GM21381 (cell line): Measurements from ENCODE around the gene PLXDC2.
"Not testable (repeated sequence)": the region's sequence is repeated elsewhere in the genome, so short reads cannot be mapped to it uniquely, and the experiment has no call there.

ENCODE experiments used
- ATAC-seq: cut with Tn5 transposase; IDR thresholded peaks from one replicate; pipeline ENCODE4 v1.9.1; 2021; ENCODE audit warnings: mild to moderate bottlenecking, moderate library complexity; ENCODE audit not compliant: unreplicated experiment

Gene PLXDC2

DNA sequence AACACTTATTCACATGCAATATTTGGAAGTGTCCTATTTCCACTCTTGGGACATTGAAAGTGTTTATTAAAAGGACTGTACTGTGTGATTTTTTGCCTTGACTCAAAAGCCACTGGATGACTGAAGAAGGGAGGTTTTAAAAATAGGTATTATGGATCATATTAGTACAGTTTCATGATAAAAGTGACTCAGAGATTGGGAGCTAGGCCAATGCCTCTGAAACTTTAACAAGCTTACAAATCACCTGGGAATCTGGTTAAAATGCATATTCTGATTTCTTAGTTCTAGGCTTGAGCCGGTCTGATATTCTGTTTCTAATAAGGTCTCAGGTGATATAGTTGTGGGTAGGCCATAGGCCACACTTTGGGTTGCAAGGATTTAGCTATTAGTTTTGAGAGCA, 191.2 kb downstream of the PLXDC2 start:
- ATAC-seq, result no peak

DNA sequence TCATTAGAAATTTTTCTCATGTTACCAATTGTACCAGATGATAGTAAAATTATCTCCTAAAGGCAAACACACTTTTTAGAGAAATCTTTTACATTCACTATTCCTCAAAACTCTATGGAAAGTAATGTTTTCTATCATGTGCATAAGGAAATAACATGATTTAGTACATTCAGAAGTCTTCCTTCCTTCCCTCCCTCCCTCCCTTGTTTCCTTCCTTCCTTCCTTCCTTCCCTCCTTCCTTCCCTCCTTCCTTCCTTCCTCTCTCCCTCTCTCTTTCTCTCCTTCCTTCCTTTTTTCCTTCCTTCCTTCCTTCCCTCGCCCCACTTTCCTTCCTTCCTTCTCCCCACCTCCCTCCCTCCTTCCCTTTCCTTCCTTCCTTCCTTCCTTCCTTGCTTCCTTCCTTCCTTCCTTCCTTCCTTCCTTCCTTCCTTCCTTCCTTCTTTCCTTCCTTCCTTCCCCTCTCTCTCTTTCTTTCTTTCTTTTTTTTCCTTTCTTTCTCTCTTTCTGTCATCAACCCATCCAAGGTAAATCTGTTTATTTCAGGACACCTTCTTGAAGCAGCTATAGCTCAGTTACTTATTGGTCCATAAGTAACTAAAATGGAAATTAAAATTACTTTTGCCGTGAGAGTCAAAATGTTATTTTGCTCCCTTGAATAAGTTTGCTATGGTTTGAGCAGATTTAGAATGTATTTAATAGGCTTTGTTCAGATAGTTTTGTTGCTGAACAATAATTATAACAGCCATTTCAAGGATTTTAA, 197.9 kb downstream of the PLXDC2 start:
- no peak for ATAC-seq

DNA sequence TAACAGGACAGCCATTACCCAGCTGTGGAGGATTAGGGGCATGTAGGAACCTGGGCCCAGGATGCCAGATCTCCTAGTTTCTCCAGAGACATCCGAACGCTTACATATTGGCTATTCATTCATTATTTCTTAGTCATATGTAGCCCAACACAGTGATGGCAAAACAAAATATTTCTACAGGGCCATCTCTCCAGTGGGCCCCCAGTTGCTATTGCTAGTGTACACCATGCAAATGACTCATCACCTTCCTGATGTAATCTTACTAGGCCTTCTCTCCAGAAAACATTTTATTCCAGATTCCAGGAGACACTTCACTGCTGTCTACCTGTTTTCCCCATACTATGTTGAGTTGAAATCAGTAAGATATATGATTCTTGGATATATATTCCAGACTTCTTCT, 201.7 kb downstream of the PLXDC2 start:
- ATAC-seq, result no peak

DNA sequence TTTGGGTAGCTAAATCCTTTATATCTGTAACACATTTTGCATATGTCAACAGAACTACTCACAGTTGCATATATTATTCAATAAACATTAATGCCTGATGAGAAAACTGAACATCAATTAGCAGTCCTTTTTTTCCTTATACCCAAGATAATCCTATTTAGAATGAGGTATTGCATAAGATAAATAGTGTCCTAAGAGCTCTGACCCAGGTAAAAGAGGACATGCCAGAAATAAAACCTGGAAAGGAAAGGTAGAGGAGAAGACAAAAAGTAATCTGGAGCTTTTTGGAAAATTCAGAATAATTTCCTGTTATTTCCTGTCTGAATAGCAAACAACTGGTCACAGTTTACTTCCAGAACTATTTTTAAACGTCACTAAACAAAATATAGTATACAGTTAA, 204.4 kb downstream of the PLXDC2 start:
- no peak for ATAC-seq

DNA sequence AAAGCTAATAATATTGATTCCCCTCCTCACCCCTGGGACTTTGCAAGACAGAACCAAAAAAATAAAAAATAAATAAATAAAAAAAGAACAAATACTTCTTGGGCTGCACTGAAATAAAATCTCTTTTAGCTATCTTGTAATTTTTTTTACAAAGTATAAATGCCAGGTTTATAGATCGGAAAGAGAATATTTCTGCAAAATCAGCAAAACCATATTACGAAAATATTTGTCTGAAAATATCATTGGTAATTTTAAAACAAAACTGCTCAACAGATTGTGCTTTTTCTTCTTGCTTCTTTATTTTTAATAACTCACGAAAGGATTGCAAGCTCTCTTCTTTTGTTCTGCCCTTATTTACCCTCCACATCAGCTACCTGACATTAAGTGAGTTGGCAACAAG, 213.3 kb downstream of the PLXDC2 start:
- ATAC-seq, result no peak

DNA sequence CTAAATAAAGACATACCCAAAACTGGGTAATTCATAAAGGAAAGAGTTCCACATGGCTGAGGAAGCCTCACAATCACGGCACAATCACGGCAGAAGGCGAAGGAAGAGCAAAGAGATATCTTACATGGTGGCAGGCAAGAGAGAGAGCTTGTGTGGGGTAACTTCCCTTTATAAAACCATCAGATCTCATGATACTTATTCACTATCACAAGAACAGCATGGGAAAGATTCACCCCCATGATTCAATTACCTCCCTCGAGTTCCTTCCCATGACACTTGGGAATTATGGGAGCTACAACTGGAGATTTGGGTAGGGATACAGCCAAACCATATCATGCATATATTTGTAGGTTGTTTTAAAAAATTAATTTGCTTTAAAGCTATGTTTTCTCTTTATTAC, 217.2 kb downstream of the PLXDC2 start:
- no peak for ATAC-seq

DNA sequence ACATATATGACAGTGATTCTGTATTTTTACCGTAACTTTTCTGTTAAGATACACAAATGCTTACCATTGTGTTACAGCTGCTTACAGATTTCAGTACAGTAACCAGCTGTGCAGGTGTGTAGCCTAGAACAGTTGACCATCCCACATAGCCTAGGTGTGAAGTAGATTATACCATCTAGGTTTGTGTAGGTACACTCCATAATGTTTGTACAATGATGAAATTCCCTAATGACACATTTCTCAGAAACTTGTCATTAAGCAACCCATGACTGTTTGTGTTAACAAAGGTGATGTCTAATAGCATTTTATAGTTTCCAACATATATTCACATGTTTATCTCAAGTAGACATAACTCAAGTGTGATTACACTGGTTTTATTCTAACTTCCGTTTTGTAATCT, 218.5 kb downstream of the PLXDC2 start:
- no peak for ATAC-seq

DNA sequence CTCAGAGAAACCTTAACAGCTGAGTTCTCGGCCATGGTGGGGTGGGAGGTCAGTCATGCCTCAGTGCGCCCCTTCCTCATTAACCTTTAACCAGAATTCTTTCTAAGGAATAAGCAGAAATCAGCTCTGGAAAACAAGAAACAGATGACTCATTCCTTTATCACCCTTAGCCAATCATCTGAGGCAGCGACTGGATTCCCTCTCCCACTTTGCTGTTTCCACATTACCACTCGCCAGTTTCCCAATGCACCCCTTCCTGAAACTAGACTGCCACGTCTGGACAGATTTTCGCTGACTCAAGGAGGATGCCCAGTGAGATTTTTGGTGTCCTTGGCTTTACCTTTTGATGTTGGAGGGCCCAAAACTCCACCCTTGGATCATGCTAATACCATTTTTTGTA, 223.8 kb downstream of the PLXDC2 start:
- ATAC-seq, result no peak

DNA sequence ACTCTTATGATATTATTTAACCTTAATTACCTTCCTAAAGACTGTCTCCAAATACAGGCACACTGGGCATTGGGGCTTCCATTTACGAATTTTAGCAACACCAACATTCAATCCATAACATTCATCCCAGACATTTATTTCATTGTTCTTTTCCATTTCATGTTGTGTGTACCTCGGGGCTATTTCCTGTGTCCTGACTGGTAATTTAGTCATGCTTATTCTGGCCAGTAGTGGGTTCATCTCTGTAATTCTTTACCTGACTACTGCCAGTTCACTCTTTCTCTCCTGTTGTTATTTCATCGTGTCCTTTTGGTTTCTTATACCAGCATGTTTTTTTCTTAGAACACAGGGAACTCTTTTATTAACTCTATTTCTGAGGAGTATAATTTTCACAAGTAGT, 225.7 kb downstream of the PLXDC2 start:
- ATAC-seq, result no peak

DNA sequence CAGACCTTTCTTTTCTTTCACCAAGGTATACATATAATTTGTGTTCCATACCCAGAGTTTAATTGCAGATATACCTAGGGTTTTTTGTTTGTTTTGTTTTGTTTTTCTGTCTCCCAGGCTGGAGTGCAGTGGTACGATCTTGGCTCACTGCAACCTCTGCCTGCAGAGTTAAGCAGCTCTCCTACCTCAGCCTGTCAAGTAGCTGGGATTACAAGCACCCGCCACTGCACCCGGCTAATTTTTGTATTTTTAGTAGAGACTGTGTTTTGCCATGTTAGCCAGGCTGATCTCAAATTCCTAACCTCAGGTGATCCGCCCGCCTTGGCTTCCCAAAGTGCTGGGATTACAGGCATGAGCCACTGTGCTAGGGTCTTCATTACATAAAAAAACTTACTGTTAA, 228.9 kb downstream of the PLXDC2 start:
- ATAC-seq, result not testable (repeated sequence)

DNA sequence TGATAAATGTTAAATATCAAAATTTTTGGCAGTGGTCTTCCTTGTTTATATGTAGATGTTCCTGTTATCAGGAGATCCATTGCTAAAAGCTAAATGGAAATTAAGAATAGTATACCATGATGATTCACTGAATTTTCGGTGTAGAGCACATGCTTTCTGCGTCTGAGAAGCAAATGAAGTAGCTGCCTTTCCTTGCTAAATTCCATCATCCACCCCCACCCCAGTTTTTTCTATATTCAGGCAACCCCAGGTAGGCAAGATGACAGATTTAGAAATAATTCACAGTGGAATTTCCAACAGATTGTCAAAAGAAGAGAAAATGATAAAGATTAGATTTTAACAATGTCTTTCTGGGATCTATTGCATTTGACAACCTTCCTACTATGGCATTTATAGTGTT, 231.9 kb downstream of the PLXDC2 start:
- ATAC-seq, result no peak

DNA sequence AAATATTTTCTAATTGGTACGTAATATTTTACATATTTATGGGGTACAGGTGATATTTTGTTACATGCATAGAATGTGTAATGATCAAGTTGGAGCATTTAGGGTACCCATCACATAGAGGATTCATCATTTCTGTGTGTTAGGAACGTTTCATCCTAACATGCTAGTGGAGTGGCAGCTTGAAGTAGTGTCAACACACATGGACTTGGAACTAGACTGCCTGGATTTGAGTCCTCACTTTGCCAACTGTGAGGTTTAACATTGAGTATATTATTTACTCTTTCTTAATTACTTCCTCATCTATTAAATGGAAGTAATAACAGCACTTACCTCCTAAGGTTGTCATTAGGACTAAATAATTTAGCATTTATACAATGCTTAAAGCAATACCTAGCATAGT, 241.9 kb downstream of the PLXDC2 start:
- ATAC-seq, result no peak

DNA sequence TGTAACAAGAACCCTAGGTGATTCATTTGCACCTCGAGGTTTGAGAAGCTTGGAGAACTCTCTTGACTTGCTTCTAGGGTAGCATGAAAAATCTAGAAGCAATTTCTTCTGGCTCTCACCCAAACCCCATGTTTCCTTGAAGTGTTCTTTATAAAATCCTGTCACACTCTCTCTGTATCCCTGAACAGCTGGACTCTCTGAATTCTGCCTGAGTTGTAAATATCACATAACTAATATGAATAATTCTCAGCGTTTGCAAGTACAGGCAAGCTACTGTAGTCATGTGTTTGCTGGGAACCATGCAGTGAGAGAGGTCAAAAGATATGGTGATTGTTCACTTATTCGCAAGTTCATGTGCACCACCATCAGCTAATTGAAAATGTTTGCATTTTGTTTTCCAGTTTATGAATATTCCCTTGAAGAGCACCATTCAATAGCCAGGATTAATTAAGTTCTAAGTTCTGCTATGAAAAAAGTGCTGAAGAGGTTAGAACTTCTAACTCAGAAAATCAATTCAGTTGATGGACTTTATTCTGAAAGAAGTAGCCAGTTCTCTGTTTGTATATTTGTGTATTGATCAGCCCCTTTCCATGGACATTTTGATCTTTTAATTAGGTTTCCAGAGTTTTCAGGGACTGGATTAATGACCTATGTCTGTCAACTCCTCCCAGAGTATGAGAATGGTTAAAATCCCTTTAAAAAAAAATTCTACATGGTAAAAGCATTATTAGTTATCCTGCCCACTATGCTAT, 243.0 kb downstream of the PLXDC2 start:
- no peak for ATAC-seq

DNA sequence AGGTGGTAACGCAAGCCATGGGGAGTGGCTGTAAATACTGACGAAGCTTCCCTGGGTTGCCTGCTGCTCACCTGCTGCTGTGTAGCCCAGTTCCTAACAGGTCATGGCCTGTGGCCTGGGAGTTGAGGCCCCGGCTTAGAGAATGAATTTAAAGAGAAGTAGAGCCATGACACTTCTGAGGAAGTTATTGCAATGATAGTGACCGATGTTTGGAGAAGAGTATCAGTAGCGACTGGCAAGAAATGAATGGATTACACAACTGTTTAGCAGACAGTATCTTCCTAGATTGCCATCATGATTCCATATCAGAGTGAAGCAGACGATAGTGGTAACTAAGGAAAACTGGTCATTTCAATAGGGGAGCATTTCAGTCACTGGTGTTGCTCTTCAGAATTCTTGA, 249.6 kb downstream of the PLXDC2 start:
- ATAC-seq, result no peak

DNA sequence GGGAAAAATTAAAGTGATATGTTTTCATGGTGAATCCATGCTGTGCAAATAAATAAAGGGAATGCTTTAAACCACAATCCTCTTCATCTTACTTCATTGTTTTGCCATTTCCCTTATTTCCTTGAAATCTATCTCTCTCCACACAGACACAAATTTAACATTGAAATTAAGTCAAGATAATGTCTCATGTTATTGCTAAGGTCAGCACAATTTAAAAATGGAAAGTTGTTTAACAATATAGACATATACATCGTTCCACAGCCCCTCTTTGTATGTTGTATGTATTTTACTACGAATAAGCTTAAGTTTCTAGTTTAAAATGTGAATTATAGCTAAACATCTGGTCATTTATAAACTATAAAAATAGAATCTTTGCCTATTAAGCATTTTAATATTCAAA, 256.9 kb downstream of the PLXDC2 start:
- ATAC-seq, result no peak

DNA sequence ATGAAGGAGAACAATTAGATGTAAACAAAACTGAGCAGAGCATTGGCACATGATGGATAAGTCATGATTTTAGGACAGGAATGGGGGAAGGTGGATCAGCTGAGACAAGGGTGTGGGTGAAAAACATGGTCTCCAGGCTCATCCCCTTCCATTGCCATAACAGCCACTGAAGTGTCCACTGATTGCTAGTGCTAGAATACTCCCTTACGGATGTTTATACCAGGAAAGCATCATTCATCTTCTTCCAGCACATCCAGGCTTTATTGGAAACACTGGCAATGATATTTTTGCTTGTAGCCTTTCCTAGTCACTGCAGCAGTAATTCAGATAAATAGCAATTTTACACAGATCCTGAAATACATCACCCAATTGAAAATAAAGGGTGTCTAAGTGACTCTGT, 259.5 kb downstream of the PLXDC2 start:
- ATAC-seq, result no peak

DNA sequence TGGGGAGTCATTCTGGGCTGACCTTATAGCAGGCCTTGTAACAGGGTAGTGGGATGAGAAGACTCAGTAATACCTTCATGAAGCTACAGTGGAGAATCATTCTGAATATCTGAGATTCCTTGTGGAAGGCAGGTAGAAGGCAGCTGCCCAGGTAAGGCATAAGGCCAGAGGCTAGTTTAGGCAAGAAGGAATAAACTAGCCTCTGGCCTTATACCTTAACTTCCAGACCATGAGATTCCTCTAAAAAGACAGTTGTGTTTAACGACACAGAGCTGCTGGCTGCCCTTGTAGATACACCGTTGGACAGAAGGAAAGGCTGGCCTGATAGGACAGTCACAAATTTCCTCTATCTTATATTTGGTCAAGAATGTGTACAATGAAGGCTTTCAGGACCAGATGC, 268.2 kb downstream of the PLXDC2 start:
- no peak for ATAC-seq

DNA sequence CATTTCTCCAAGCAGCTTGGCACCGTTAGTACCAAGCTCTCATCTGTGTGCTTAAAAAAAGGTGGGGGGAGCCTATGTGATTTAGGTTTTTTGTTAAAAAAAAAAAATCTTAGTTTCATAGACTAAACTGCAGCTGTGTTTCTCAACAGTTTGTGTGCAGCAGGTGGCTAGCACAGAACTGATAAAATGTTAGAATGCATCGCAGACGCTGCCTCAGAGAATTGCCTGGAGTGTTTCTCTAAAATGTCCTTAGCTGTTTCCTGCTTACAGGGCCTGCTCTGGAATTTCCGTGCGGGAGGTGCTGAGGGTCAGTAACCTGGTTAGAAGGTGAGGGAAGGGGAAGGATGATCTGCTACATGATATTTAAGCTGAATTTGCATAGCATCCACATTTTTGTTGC, 268.9 kb downstream of the PLXDC2 start:
- ATAC-seq, result no peak

DNA sequence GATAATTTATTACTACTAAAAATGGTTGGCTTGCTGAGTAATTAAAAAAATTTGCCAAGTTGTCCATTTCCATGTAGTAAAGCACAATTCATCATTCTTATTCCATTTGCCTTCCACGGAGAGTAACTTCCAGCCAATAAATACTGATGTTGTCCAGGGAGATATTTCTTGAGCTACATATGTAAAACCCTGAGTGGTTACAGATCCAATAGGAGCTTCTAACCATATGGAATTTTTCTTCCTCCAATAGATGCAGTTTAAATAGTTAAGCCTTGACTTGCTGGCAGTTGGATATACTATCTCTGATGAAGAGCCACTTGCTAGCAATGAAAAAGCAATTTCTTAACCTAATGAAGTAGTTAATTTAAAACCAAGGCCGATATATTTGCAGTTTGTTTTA, 271.1 kb downstream of the PLXDC2 start:
- no peak for ATAC-seq

DNA sequence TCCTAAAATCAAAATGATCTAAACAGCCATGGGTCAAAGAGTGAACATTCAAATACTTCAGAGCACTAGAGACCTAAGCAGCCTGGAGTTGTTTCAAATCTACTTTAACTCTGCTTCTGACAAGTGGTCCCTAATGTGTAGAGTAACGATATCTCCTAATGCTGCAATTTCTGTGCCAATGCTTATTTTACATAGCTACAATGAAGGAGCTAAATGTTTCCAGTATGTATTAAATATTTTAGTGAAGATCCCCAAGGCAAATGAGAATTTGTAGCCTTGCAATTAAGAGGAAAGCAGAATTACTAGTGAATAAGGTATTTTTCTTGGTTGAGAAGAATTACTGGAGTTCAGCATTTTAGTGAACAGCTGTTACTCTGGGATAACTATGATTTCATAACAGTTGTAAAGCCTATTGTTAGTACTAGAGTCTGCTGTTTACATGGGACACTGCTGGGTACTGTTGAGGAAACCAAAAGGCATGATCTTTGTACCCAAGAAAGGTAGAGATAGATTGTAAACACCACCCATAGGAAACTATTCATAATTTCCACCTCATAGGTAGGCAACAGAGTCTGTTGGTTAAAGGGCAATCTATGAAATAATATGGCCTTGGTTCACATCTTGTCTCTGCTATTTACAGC, 271.9 kb downstream of the PLXDC2 start:
- no peak for ATAC-seq

DNA sequence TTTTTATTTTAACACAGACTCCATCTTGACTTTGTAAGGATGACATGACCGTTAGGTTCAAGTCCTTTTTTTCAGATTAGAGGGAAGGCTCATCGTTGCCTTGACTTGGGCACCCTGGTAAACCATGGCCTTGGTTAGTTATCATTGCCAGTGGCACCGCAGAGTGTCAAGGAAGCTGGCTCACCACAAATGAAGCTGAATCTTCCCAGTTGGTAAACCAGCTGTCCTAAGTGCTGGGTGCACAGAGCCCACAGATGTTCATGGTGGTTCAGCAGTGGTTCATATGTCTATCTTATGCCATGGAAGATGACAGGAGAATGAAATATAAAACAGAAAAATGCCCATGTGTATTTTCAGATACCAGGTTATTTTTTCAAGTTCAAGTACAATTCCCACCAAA, 273.6 kb downstream of the PLXDC2 start:
- ATAC-seq, result no peak

DNA sequence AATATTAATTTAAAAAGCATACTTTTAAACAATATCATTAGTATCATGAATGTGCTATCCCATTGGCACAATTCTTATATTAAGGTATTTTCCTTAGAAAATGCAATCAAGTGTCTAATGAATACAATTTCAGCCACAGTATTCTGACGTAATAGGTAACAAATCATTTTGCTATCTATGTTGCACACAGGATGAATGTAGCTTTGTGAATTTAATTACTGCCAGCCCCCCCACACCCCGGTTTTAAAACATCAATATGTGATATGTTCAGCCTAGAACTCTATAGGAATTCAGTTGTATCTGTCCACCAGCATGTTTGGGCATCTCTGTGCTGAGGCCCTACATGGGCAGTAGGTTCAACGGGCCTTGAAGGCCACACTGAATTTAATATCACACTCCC, 274.6 kb downstream of the PLXDC2 start:
- ATAC-seq, result no peak
